GM10248 (cell line): ENCODE data around the gene SYCE1L.

Experiments
- CTCF ChIA-PET: fragments of 300-600 bp; sonication (Branson Sonifier 250); formaldehyde crosslinking; extraction: SDS; loops from one replicate; lab custom pipeline; 2021; ENCODE audit warnings: antibody characterized with exemption; lab: Yijun Ruan, JAX
- POLR2A ChIA-PET: fragments of 350-650 bp; sonication (Branson Sonifier 250); formaldehyde crosslinking; extraction: SDS; loops from one replicate; lab custom pipeline; 2020; ENCODE audit warnings: antibody characterized with exemption; lab: Yijun Ruan, JAX
- DNase-seq: peaks from one replicate; pipeline ENCODE4 v3.0.0; 2012; ENCODE audit errors: extremely low spot score
- TF ChIP-seq, protein P1 (sequence below): IDR thresholded peaks from 2 replicates; pipeline ENCODE4 v1.5.1; 2012; ENCODE audit warnings: mild to moderate bottlenecking, low read depth; ENCODE audit errors: extremely low read depth, missing control alignments, control extremely low read depth

SYCE1L gene

DNA sequence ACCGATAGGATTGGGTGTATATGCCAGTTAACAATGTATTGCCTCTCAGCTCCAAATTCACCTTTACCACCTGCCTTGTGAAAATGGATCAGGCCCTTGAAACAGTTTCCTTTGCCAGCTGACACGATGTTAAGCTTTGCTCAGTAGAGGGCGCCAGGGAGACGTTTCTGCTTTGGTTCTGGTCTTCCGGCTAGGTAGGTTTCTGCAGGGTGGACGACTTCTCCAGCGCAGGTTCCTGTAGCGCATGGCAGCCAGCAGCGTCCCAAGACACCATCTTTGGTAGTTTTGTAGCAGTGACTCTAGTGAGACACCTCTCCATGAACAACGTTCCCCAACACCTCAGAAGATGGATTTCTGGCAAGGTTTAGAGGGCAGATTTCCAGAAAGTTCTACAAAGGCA, 24.0 kb downstream of the SYCE1L start:
- POLR2A ChIA-PET: no interaction called here
- DNase-seq: no peak
- CTCF ChIA-PET: interaction anchor here (1.1 to 3.5 kb wide), 7 partner anchors 8 to 362 kb away, joined by 3 to 17 read pairs (median 6); no protein-coding TSS in a partner anchor
- TF ChIP-seq, protein P1, sequence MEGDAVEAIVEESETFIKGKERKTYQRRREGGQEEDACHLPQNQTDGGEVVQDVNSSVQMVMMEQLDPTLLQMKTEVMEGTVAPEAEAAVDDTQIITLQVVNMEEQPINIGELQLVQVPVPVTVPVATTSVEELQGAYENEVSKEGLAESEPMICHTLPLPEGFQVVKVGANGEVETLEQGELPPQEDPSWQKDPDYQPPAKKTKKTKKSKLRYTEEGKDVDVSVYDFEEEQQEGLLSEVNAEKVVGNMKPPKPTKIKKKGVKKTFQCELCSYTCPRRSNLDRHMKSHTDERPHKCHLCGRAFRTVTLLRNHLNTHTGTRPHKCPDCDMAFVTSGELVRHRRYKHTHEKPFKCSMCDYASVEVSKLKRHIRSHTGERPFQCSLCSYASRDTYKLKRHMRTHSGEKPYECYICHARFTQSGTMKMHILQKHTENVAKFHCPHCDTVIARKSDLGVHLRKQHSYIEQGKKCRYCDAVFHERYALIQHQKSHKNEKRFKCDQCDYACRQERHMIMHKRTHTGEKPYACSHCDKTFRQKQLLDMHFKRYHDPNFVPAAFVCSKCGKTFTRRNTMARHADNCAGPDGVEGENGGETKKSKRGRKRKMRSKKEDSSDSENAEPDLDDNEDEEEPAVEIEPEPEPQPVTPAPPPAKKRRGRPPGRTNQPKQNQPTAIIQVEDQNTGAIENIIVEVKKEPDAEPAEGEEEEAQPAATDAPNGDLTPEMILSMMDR: peak; percentile 35

DNA sequence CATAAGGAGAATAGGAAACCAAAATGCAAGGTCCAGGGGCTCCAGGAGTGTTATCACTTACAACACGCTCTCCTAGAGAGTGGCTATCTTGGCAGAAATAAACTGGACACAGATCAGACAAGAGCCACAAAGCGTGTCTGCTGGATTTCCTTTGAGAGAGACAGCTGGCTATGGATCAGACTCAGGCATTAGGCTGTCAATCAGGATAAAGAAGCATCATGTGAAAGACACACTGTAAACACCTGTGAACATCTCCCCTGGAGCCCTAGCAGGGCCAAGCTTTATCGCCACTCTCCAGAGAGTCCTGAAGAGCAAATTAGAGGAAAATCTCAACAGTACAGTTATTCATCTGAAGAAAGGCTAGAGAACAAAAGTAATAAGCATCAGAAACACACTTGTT, 26.0 kb downstream of the SYCE1L start:
- TF ChIP-seq, protein P1: no peak

DNA sequence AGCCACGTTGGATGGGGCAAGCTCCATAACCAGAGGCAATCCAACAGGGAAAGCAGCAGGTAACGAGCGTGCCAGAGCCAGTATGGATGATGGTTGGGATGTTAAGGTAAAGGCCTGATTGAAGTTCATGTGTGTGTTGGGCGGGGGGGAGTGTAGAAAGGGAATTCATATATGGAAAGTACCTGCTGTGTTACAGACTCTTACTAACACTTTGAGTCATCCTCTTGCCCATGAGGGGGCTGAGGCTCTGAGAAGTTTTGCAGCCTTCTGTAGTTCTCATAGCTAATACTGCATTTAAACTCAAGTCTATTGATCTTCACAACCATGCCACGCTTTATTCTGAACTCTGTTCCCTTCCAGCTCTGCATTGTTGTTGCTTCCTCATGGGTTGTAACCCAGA, 28.5 kb downstream of the SYCE1L start:
- ChIA-PET CTCF (interaction anchor here (1.4 to 4.9 kb wide), 3 partner anchors 9 to 356 kb away, joined by 3 to 59 read pairs (median 6); no protein-coding TSS in a partner anchor), POLR2A (no interaction called here)
- no peak for DNase-seq
- TF ChIP-seq, protein P1: no peak

More for the DNA sequence above, 26.0 kb downstream of the SYCE1L start:
- POLR2A ChIA-PET: no interaction called here
- CTCF ChIA-PET: interaction anchor here (3.5 kb wide), 1 partner anchor 11 kb away, joined by 17 read pairs; no protein-coding TSS in a partner anchor
- DNase-seq: no peak

DNA sequence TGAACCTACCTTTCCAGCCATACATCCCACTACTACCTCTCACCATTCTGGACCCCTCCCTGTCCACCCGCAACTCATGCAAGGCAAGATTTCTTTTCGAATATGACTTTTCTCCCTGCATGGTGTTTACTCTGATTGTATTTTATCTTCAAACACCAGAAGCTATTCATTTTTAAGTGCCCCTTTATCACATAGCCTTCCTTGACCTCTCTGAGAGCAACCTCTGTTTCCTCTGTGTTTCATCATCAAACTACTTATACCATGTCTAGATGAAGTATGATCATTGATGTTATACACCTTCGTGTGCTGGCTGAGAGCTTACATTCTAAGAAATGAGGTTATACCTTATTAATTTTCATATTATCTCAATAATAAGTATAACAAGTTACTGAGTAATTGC, 31.8 kb downstream of the SYCE1L start:
- TF ChIP-seq, protein P1: no peak
- CTCF ChIA-PET: interaction anchor here (0.9 to 4.9 kb wide), 3 partner anchors 9 to 353 kb away, joined by 3 to 59 read pairs (median 4); no protein-coding TSS in a partner anchor
- POLR2A ChIA-PET: no interaction called here
- DNase-seq: no peak

DNA sequence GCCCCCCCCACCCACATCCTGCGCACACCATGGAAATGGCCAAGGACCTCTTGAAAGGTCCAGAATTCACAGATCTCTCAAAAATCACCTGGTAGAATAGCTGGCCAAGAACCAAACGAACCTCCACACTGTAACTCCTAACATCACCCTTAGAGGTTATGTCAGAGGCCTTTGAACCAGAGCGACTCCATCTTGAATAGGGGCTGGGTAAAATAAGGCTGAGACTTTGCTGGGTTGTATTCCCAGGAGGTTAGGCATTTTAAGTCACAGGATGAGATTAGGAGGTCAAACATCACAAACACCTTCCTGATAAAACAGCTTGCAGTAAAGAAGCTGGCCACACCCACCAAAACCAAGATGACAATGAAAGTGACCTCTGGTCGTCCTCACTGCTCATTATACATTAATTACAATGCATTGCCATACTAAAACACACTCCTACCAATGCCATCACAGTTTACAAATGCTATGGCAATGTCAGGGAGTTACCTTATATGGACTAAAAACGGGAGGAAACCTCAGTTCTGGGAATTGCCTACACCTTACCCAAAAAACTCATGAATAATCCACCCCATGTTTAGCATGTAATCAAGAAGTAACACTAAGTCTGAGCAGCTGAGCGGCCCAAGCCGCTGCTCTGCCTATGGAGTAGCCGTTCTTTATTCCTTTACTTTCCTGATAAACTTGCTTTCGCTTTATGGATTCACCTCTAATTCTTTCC, 34.8 kb downstream of the SYCE1L start:
- TF ChIP-seq, protein P1: no peak
- CTCF ChIA-PET: interaction anchor here (3.8 to 7.3 kb wide), 2 partner anchors 352 to 769 kb away, joined by 11 to 184 read pairs; no protein-coding TSS in a partner anchor
- POLR2A ChIA-PET: no interaction called here
- DNase-seq: no peak

DNA sequence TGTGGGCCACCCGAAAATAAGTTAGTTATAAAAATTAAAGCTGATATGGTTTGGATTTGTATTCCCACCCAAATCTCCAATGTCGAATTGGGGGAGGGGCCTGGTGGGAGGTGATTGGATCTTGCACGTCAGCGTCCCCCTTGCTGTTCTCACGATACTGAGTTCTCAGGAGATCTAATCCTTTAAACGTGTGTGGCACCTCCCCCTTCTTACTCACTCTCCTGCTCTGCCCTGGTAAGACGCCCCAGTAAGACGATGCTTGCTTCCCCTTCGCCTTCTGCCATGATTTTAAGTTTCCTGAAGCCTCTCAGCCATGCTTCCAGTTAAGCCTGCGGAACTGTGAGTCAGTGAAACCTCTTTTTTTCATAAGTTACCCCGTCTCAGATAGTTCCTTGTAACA, 35.4 kb downstream of the SYCE1L start:
- TF ChIP-seq, protein P1: no peak
- ChIA-PET POLR2A (no interaction called here), CTCF (interaction anchor here (3.8 to 7.3 kb wide), 2 partner anchors 351 to 768 kb away, joined by 11 to 184 read pairs; no protein-coding TSS in a partner anchor)
- no peak for DNase-seq
